Thoracic aorta (tissue), 2 donors: ENCODE measurements around the gene TAS2R7. TPM values are rescaled to one million over a fixed set of nuclear protein-coding genes. Genes with fewer than 3 reads are reported as not detected.
A peak's percentile ranks its signal among the peaks of the same experiment; 100 is the strongest.

Source experiments
- ATAC-seq: fragments of 150-250 bp; one replicate; pipeline ENCODE4 v1.8.0; 2017; ENCODE audit warnings: low read depth; ENCODE audit not compliant: insufficient number of reproducible peaks, low FRiP score
- DNase-seq: peaks from one replicate; pipeline ENCODE4 v3.0.0-alpha.2; 2020; ENCODE audit warnings: low spot score
- H3K27ac ChIP-seq, 2 donors: fragments of 200-600 bp; sonication (generic); 1 replicate in 1 of 2; 2 replicates in 1 of 2; pipeline ENCODE4 v1.5.1; 2016; ENCODE audit warnings: mild to moderate bottlenecking in 2 of 2, moderate library complexity in 2 of 2
- H3K27me3 ChIP-seq: fragments of 200-600 bp; sonication (generic); replicated peaks from 2 replicates; pipeline ENCODE4 v1.6.0; 2016; ENCODE audit warnings: mild to moderate bottlenecking; ENCODE audit not compliant: insufficient read depth
- H3K36me3 ChIP-seq: fragments of 200-600 bp; sonication (generic); one replicate; pipeline ENCODE4 v1.5.1; 2016
- H3K4me1 ChIP-seq, 2 donors: fragments of 200-600 bp; sonication (generic); 1 replicate in 1 of 2; 2 replicates in 1 of 2; pipeline versions ENCODE4 v1.5.1 to v1.6.0; 2016; ENCODE audit warnings: low read depth in 2 of 2, mild to moderate bottlenecking in 1 of 2; ENCODE audit not compliant: control insufficient read depth in 1 of 2
- H3K4me3 ChIP-seq: fragments of 200-600 bp; sonication (generic); 2 replicates; pipeline ENCODE4 v1.5.1; 2016; ENCODE audit warnings: mild to moderate bottlenecking
- H3K9me3 ChIP-seq: fragments of 200-600 bp; sonication (generic); 2 replicates; pipeline ENCODE4 v1.5.1; 2016
- CTCF ChIP-seq: fragments of 200-600 bp; sonication (generic); IDR thresholded peaks from one replicate; pipeline ENCODE4 v1.5.1; 2019; ENCODE audit warnings: antibody characterized with exemption
- total RNA-seq, 2 donors: library from RNA; depleted of rRNA; stranded (reverse); fragments of >200 nt; gene quantifications; one replicate each; pipeline versions ENCODE4 v1.1.0 to v1.2.3, GENCODE V29; 2016

Gene TAS2R7
- total RNA-seq, 2 donors from 2014 or later: not detected

- H3K36me3 ChIP-seq: no peaks in the 10 kb centered on the region
- H3K9me3 ChIP-seq: no peaks in the 10 kb centered on the region
- no peaks in the 10 kb centered on the region for H3K27me3 ChIP-seq
- no peak overlapping the region for H3K27ac ChIP-seq
- no peak for TF ChIP-seq CTCF
- H3K4me3 ChIP-seq: no peak overlapping the region
- H3K4me1 ChIP-seq: no peaks in the 10 kb centered on the region
- no peak for DNase-seq
- no peak for ATAC-seq
Measured at GRCh38 chr12:10779103-10779502, 23.3 kb downstream of the TAS2R7 start.

GRCh38 chr12:10771132-10771733 is 31.2 kb downstream of the TAS2R7 start:
- no peak overlapping the region for H3K27ac ChIP-seq
- peak; percentile 56 for TF ChIP-seq CTCF
- DNase-seq: no peak
- no peaks in the 10 kb centered on the region for H3K36me3 ChIP-seq
- no peaks in the 10 kb centered on the region for H3K27me3 ChIP-seq
- no peaks in the 10 kb centered on the region for H3K4me1 ChIP-seq
- no peak for ATAC-seq
- no peaks in the 10 kb centered on the region for H3K9me3 ChIP-seq
- no peak overlapping the region for H3K4me3 ChIP-seq

DNA sequence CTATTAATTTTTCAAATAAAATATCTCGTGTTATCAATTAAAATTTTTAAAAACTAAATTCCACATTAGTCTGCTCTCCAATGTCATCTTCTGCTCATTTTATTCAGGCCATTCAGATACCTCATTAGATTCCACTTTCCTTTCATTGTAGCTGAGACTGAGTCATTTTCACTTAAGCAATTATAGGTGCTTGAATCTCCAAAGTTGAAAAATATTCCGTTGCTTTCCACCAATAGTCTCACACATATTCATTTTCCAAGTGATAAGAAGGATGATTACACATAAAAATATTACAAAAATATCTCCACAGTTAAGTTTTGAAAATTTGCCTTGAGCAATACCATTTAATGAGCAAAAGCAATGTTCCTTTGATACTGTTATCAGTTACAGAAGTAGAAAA is 42.8 kb downstream of the TAS2R7 start:
- H3K27me3 ChIP-seq: no peaks in the 10 kb centered on the region
- H3K4me3 ChIP-seq: no peak overlapping the region
- no peak for DNase-seq
- no peaks in the 10 kb centered on the region for H3K36me3 ChIP-seq
- H3K27ac ChIP-seq: no peak overlapping the region
- no peaks in the 10 kb centered on the region for H3K4me1 ChIP-seq
- H3K9me3 ChIP-seq: peaks cover 13% of the 10 kb centered on the region
- no peak for ATAC-seq
- TF ChIP-seq CTCF: no peak

DNA sequence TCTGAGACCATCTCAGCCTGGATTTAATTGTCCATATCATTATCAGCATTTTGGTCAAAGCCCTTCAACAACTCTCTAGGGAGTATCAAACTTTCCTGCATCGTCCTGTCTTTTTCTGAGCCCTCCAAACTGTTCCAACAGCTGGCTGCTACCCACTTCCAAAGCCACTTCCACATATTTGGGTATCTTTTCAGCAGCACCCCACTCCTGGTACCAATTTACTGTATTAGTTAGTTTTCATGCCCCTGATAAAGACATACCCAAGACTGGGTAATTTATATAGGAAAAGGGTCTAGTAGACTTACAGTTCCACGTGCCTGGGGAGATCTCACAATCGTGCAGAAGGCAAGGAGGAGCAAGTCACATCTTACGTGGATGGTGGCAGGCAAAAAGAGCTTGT is 46.2 kb downstream of the TAS2R7 start:
- ATAC-seq (no peak), DNase-seq (no peak)
- peaks cover 13% of the 10 kb centered on the region for H3K9me3 ChIP-seq
- no peak overlapping the region for H3K4me3 ChIP-seq
- no peak overlapping the region for H3K27ac ChIP-seq
- H3K27me3 ChIP-seq: no peaks in the 10 kb centered on the region
- no peaks in the 10 kb centered on the region for H3K4me1 ChIP-seq
- H3K36me3 ChIP-seq: no peaks in the 10 kb centered on the region
- TF ChIP-seq CTCF: no peak

GRCh38 chr12:10753059-10753458 is 49.4 kb downstream of the TAS2R7 start:
- ATAC-seq (no peak), DNase-seq (no peak)
- no peaks in the 10 kb centered on the region for H3K36me3 ChIP-seq
- peaks cover 0 to 4% of the 10 kb centered on the region in 2 donors for H3K4me1 ChIP-seq
- no peak overlapping the region for H3K4me3 ChIP-seq
- TF ChIP-seq CTCF: no peak
- no peaks in the 10 kb centered on the region for H3K27me3 ChIP-seq
- H3K9me3 ChIP-seq: peaks cover 13% of the 10 kb centered on the region
- no peak overlapping the region for H3K27ac ChIP-seq

Other genes with a start within 250 kb of the TAS2R7 start
- gene MAGOHB, start 189.0 kb downstream of the TAS2R7 start, total RNA-seq: 10 to 100 TPM in 1 of 2 donors, 1 to 10 TPM in 1; 8.2 to 25.3 TPM
- gene STYK1, start 128.6 kb downstream of the TAS2R7 start, total RNA-seq: not detected
- gene YBX3, start 79.3 kb downstream of the TAS2R7 start, total RNA-seq: 100 to 1,000 TPM; 238 to 630 TPM
- gene TAS2R8, start 4.7 kb upstream of the TAS2R7 start, total RNA-seq: not detected
- gene TAS2R9, start 7.5 kb upstream of the TAS2R7 start, total RNA-seq: not detected
- gene TAS2R10, start 23.7 kb upstream of the TAS2R7 start, total RNA-seq: 1 to 10 TPM in 1 of 2 donors, not detected in 1; 4.6 TPM
- 10 to 100 TPM in 1 of 2 donors, 1 to 10 TPM in 1; 5.7 to 22.7 TPM for gene PRR4, start 46.8 kb upstream of the TAS2R7 start, total RNA-seq
- 10 to 100 TPM; 18.5 to 30.5 TPM for gene PRH1, start 81.6 kb upstream of the TAS2R7 start, total RNA-seq
- gene TAS2R13, start 106.9 kb upstream of the TAS2R7 start, total RNA-seq: 1 to 10 TPM; 3.1 to 7.3 TPM
- not detected for gene PRH2, start 126.6 kb upstream of the TAS2R7 start, total RNA-seq
- gene TAS2R14, start 136.6 kb upstream of the TAS2R7 start, total RNA-seq: 1 to 10 TPM; 1.9 to 5.4 TPM
- 1 to 10 TPM; 1.5 to 7.1 TPM for gene TAS2R50, start 184.3 kb upstream of the TAS2R7 start, total RNA-seq
- 1 to 10 TPM; 1.8 to 5.8 TPM for gene TAS2R20, start 195.7 kb upstream of the TAS2R7 start, total RNA-seq
- 10 to 100 TPM in 1 of 2 donors, 1 to 10 TPM in 1; 8.3 to 13.1 TPM for gene TAS2R19, start 220.0 kb upstream of the TAS2R7 start, total RNA-seq
- 1 to 10 TPM; 2.7 to 9.5 TPM for gene TAS2R31, start 228.8 kb upstream of the TAS2R7 start, total RNA-seq